CD4-positive, alpha-beta T cell (primary cell): ENCODE results near the gene KAT5. TPM values are rescaled to one million over a fixed set of nuclear protein-coding genes. Genes with fewer than 3 reads are reported as not detected.

Source experiments
- ATAC-seq: fragments of 200-7000 bp; cut with Tn5 transposase; one replicate; pipeline ENCODE4 v1.10.0; 2022; ENCODE audit warnings: mild to moderate bottlenecking; ENCODE audit not compliant: poor library complexity
- CTCF ChIA-PET: fragments of 350-600 bp; sonication (Branson Sonifier 250); formaldehyde crosslinking; loops from one replicate; lab custom pipeline; 2021; ENCODE audit warnings: antibody characterized with exemption, inconsistent platforms; lab: Charles Lee
- POLR2A ChIA-PET: fragments of 350-600 bp; sonication (Branson Sonifier 250); formaldehyde crosslinking; loops from one replicate; lab custom pipeline; 2021; ENCODE audit warnings: antibody characterized with exemption, inconsistent platforms; lab: Charles Lee
- DNase-seq, 14 experiments: peaks; one replicate each; pipeline ENCODE4 v3.0.0-alpha.2; 2013 to 2020; ENCODE audit warnings: mixed read lengths in 2 of 14
- H3K27ac ChIP-seq, 2 donors: one replicate each; pipeline versions ENCODE4 v1.5.1 to v1.7.0; 2013; ENCODE audit warnings: low read length in 2 of 2, low read depth in 1 of 2, mild to moderate bottlenecking in 1 of 2
- H3K27me3 ChIP-seq, 2 experiments: 1 replicate in 1 of 2; 2 replicates in 1 of 2; pipeline versions ENCODE4 v1.6.1 to v1.7.0; 2013; ENCODE audit warnings: low read length in 2 of 2, control low read depth in 1 of 2, mild to moderate bottlenecking in 1 of 2, moderate library complexity in 1 of 2; ENCODE audit not compliant: insufficient read depth in 2 of 2, control insufficient read depth in 1 of 2
- H3K36me3 ChIP-seq: one replicate; pipeline ENCODE4 v1.6.1; 2013; ENCODE audit warnings: low read length, control low read depth; ENCODE audit not compliant: insufficient read depth
- H3K4me1 ChIP-seq: one replicate; pipeline ENCODE4 v1.6.1; 2013; ENCODE audit warnings: low read length, control low read depth; ENCODE audit not compliant: insufficient read depth
- H3K4me3 ChIP-seq: one replicate; pipeline ENCODE4 v1.5.1; 2013; ENCODE audit warnings: mild to moderate bottlenecking, low read length, moderate library complexity
- H3K9me3 ChIP-seq, 2 experiments: 1 replicate in 1 of 2; 2 replicates in 1 of 2; pipeline versions ENCODE4 v1.6.1 to v1.7.0; 2013; ENCODE audit warnings: low read length in 2 of 2, mild to moderate bottlenecking in 2 of 2, control low read depth in 1 of 2, moderate library complexity in 1 of 2; ENCODE audit not compliant: control insufficient read depth in 1 of 2, insufficient read depth in 1 of 2
- H3K27ac Mint-ChIP-seq: one replicate; pipeline ENCODE4 v1.8.0; 2020; ENCODE audit warnings: mixed read lengths
- H3K27me3 Mint-ChIP-seq: one replicate; pipeline ENCODE4 v1.8.0; 2021; ENCODE audit warnings: mixed read lengths
- H3K36me3 Mint-ChIP-seq: one replicate; pipeline ENCODE4 v1.8.0; 2021; ENCODE audit warnings: low read depth, mixed read lengths
- H3K4me1 Mint-ChIP-seq: one replicate; pipeline ENCODE4 v1.8.0; 2021; ENCODE audit warnings: low read depth, mixed read lengths
- H3K4me3 Mint-ChIP-seq: one replicate; pipeline ENCODE4 v1.8.0; 2020; ENCODE audit warnings: mild to moderate bottlenecking, mixed read lengths
- H3K9me3 Mint-ChIP-seq: one replicate; pipeline ENCODE4 v1.8.0; 2020; ENCODE audit warnings: mixed read lengths
- intact Hi-C, 2 experiments: fragments of 100-400 bp; cut with DNase I in 1 of 2; cut with micrococcal nuclease in 1 of 2; formaldehyde crosslinking; loops; one replicate each; pipeline versions ENCODE4 v1.15.1 to v1.9.0; 2023 to 2025; cut with DNase I, micrococcal nuclease
- total RNA-seq, 174 experiments: library from RNA in 2 of 174; stranded (reverse) in 2 of 174; gene quantifications; one replicate each; pipeline ENCODE4 v1.2.3 and lab custom pipeline; 2021 to 2026
- TF ChIP-seq, protein P1 (sequence below): fragments of 200-600 bp; IDR thresholded peaks from one replicate; pipeline ENCODE4 v1.8.0; 2022; ENCODE audit warnings: antibody characterized with exemption, mild to moderate bottlenecking

KAT5 gene
- total RNA-seq, 2 experiments from 2014 or later, result 90.9 to 99.6 TPM

DNA sequence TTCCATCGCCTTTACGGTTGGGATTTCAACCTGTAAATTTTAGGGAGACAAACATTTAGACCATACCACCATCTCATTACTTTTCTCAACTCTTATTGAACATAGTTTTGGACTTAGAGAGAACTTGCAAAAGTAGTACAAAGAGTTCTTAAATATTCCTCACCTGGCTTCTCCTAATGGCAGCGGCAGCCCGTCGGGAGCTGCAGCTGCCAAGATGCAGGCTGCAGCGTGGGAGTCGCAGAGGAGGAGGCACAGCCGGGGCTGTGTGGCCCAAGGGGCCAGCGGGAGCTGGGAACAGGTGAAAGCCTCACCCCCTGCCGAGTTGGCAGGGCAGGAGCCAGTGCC, 31.6 kb downstream of the KAT5 start:
- Histone ChIP-seq H3K36me3 (no peaks in the 10 kb centered on the region), H3K27me3 (peaks cover 0 to 8% of the 10 kb centered on the region in 2 experiments), H3K9me3 (no peaks in the 10 kb centered on the region), H3K27ac (no peak overlapping the region), H3K4me1 (no peaks in the 10 kb centered on the region), H3K4me3 (no peak overlapping the region)
- CTCF ChIA-PET, result no interaction called here
- DNase-seq (no peak), ATAC-seq (no peak)
- no peaks in the 10 kb centered on the region for H3K9me3 Mint-ChIP-seq
- peaks cover 29% of the 10 kb centered on the region for H3K27me3 Mint-ChIP-seq
- POLR2A ChIA-PET, result no interaction called here
- TF ChIP-seq, protein P1, sequence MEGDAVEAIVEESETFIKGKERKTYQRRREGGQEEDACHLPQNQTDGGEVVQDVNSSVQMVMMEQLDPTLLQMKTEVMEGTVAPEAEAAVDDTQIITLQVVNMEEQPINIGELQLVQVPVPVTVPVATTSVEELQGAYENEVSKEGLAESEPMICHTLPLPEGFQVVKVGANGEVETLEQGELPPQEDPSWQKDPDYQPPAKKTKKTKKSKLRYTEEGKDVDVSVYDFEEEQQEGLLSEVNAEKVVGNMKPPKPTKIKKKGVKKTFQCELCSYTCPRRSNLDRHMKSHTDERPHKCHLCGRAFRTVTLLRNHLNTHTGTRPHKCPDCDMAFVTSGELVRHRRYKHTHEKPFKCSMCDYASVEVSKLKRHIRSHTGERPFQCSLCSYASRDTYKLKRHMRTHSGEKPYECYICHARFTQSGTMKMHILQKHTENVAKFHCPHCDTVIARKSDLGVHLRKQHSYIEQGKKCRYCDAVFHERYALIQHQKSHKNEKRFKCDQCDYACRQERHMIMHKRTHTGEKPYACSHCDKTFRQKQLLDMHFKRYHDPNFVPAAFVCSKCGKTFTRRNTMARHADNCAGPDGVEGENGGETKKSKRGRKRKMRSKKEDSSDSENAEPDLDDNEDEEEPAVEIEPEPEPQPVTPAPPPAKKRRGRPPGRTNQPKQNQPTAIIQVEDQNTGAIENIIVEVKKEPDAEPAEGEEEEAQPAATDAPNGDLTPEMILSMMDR, result no peak
- no peak overlapping the region for H3K27ac Mint-ChIP-seq
- no peak overlapping the region for H3K4me3 Mint-ChIP-seq
- no peaks in the 10 kb centered on the region for H3K4me1 Mint-ChIP-seq
- no peaks in the 10 kb centered on the region for H3K36me3 Mint-ChIP-seq
- intact Hi-C loops, result no loop called here

DNA sequence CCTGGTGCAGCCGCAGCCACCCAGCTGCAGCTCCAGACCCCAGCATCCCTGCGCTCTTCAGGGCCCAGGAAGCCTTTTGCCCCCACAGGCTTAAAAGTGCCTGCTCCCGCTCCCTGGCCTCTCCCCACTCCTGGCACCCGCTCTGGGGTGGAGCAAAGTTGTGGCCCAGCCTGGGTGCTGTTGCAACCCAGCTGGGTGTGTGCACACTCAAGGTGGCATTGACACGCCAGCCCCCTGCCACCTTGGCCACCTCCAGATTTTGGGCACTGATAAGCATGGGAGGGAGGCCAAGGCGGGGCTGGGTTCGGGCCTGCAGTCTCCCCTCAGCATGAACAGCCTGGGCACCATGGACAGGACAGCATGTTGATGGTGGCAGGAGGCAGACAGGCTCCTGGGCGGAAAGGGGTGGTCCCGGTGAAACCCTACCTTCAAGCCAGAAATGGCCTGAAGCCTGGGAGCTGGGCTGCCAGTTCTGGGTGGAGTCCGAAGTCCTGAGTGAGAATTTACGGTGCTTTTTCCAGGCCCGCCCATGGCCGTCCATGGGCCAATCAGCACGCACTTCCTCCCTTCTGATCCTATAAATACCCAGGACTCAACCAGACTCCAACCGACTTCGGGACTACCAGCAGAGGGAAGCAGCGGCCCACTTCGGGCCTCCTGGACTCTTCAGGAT, 32.1 kb downstream of the KAT5 start:
- TF ChIP-seq, protein P1, result no peak
- no peaks in the 10 kb centered on the region for H3K36me3 ChIP-seq
- Mint-ChIP-seq H3K9me3 (no peaks in the 10 kb centered on the region), H3K36me3 (no peaks in the 10 kb centered on the region), H3K4me1 (no peaks in the 10 kb centered on the region), H3K27me3 (peaks cover 29% of the 10 kb centered on the region), H3K27ac (no peak overlapping the region), H3K4me3 (no peak overlapping the region)
- peaks cover 0 to 4% of the 10 kb centered on the region in 2 experiments for H3K27me3 ChIP-seq
- no peak overlapping the region for H3K4me3 ChIP-seq
- H3K9me3 ChIP-seq, result no peaks in the 10 kb centered on the region
- ChIA-PET CTCF (interaction anchor here (0.9 kb wide), 1 partner anchor 32 kb away, joined by 3 read pairs; the partner anchor contains the start of gene KAT5), POLR2A (no interaction called here)
- H3K4me1 ChIP-seq, result no peaks in the 10 kb centered on the region
- H3K27ac ChIP-seq, result no peak overlapping the region
- DNase-seq (peak in 4 of 14 experiments; percentile 5 to 39 (median 8)), ATAC-seq (no peak)
- intact Hi-C loops, result no loop called here

DNA sequence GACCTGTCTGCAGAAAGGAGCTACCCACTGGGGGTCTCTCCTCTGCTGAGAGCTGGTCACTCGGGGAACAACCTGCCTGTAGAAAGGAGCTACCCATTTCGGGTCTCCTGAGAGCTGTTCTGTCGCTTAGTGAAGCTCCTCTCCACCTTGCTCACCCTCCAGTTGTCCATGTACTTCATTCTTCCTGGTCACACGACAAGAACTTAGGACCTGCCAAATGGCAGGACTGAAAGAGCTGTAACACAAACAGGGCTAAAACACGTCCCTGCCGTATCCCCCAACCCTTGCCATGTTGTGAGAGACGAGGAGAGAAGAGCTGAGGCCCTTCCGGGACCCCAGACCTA, 32.6 kb downstream of the KAT5 start:
- Mint-ChIP-seq H3K9me3 (no peaks in the 10 kb centered on the region), H3K36me3 (no peaks in the 10 kb centered on the region), H3K4me3 (no peak overlapping the region), H3K27ac (no peak overlapping the region), H3K4me1 (no peaks in the 10 kb centered on the region), H3K27me3 (peaks cover 34% of the 10 kb centered on the region)
- Histone ChIP-seq H3K27ac (no peak overlapping the region), H3K36me3 (no peaks in the 10 kb centered on the region), H3K4me1 (no peaks in the 10 kb centered on the region), H3K4me3 (no peak overlapping the region), H3K9me3 (no peaks in the 10 kb centered on the region), H3K27me3 (peaks cover 0 to 4% of the 10 kb centered on the region in 2 experiments)
- intact Hi-C loops, result no loop called here
- ATAC-seq (no peak), DNase-seq (no peak)
- TF ChIP-seq, protein P1, result no peak
- POLR2A ChIA-PET, result no interaction called here
- CTCF ChIA-PET, result interaction anchor here (0.9 kb wide), 1 partner anchor 33 kb away, joined by 3 read pairs; the partner anchor contains the start of gene KAT5
